Mononuclear cell (primary cell): ENCODE results near the gene CCNK. TPM values are rescaled to one million over a fixed set of nuclear protein-coding genes. Genes with fewer than 3 reads are reported as not detected.

Source experiments
- H3K27me3 ChIP-seq: 2 replicates; pipeline ENCODE4 v1.6.0; 2011; ENCODE audit warnings: low read length, control low read depth; ENCODE audit not compliant: insufficient read depth
- H3K4me1 ChIP-seq: 2 replicates; pipeline ENCODE4 v1.5.1; 2011; ENCODE audit warnings: mild to moderate bottlenecking, low read length, control low read depth; ENCODE audit not compliant: insufficient read depth
- H3K4me3 ChIP-seq: 2 replicates; pipeline ENCODE4 v1.5.1; 2011; ENCODE audit warnings: mild to moderate bottlenecking, low read length, moderate library complexity
- H3K9me3 ChIP-seq: 2 replicates; pipeline ENCODE4 v1.5.1; 2011; ENCODE audit warnings: low read depth, mild to moderate bottlenecking, control low read depth, low read length
- total RNA-seq: library from RNA; depleted of rRNA; stranded (reverse); fragments of >200 nt; gene quantifications from one replicate; pipeline ENCODE4 v1.2.3, GENCODE V29; 2012

The CCNK gene
- total RNA-seq, 1 donor = 131 TPM

DNA sequence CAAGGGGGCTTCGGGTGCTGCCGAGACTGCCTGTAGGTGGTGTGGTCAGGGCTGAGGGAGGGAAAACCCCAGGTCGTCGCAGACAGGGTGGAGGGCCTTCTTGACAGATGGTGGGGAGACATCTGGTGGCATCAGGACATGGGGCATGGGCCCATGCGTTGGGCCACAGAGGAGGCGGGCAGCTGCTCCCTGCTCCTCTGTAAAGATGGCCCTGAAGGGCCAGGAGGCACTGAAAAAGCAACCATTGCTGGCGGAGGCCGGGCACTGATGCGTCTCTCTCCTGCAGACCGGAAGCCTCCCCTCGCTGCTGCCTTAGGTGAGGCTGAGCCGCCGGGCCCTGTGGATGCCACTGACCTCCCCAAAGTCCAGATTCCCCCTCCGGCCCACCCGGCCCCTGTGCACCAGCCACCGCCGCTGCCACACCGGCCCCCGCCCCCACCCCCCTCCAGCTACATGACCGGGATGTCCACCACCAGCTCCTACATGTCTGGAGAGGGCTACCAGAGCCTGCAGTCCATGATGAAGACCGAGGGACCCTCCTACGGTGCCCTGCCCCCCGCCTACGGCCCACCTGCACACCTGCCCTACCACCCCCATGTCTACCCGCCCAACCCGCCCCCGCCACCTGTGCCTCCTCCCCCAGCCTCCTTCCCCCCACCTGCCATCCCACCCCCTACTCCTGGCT, 28.8 kb downstream of the CCNK start:
- H3K9me3 ChIP-seq = no peaks in the 10 kb centered on the region
- no peaks in the 10 kb centered on the region for H3K27me3 ChIP-seq
- H3K4me1 ChIP-seq = no peaks in the 10 kb centered on the region
- H3K4me3 ChIP-seq = no peak overlapping the region

DNA sequence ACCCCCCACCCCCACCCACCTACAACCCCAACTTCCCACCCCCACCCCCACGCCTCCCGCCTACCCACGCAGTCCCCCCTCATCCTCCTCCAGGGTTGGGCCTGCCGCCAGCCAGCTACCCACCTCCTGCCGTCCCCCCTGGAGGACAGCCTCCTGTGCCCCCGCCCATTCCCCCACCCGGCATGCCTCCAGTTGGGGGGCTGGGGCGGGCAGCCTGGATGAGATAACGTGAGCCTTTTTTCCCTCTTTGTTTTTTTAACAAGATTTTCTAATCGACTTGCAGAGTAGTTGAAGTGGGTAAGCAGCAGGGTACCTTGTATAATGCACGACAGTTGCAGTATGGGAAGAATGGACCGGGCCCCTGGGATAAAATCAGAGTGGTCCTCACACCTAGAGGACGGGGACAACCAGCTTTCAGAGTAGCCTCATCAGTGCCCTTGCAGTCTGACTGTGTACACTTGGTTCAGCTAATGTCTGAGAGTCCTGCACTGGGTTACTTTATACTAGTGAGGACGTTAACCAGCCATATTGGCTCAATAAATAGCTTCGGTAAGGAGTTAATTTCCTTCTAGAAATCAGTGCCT, 29.4 kb downstream of the CCNK start:
- Histone ChIP-seq H3K27me3 (no peaks in the 10 kb centered on the region), H3K4me1 (no peaks in the 10 kb centered on the region), H3K4me3 (no peak overlapping the region), H3K9me3 (no peaks in the 10 kb centered on the region)

DNA sequence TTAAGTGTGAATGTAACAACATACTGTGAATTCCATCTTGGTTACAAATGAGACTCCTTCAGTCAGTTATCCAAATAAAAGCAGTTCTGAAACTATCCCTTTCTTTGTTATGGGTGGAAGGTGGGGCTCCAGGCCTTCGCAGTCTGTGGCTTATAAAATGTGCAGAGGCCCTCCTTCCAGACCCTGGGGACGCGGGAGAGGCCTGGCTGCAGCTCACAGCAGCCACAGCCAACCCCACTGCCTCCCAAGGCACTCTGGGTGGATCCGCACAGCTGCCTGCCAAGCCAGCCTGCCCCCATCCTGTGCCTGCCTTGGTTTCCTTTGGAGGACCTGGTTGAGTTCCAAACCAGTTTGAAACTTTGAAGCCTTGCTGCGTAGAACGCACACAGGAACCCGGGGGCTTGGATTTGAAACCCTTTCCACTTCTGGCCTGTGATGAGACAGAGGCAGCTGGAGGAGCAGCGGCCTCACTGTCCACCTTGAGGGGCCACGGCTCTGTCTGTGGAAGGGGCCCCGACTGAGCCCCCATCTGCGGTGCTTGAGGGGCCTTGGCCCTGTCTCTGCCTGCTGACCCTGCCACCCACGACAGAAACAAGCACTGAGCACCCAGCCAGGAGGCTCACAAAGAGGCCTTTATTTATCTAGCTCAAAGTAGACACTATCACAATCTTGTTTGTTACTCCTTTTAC, 30.4 kb downstream of the CCNK start:
- Histone ChIP-seq H3K4me3 (no peak overlapping the region), H3K4me1 (no peaks in the 10 kb centered on the region), H3K27me3 (no peaks in the 10 kb centered on the region), H3K9me3 (no peaks in the 10 kb centered on the region)

DNA sequence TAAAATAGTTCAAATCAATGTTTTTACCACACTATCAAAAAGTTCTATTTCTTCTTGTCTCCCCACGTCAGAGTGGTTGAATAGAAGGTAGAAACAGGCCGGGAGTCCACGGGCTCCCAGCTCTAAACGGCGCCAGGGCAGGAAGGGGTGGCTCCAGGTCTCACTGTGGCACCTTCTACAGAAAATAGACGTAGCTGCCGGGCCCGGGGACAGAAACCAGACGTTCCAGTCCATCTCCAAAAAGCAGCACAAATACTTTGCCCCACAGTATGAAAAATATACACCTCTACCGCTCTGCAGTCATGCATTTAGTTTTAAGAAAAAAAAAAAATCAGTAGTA, 30.9 kb downstream of the CCNK start:
- no peaks in the 10 kb centered on the region for H3K4me1 ChIP-seq
- no peak overlapping the region for H3K4me3 ChIP-seq
- H3K27me3 ChIP-seq = no peaks in the 10 kb centered on the region
- H3K9me3 ChIP-seq = no peaks in the 10 kb centered on the region

DNA sequence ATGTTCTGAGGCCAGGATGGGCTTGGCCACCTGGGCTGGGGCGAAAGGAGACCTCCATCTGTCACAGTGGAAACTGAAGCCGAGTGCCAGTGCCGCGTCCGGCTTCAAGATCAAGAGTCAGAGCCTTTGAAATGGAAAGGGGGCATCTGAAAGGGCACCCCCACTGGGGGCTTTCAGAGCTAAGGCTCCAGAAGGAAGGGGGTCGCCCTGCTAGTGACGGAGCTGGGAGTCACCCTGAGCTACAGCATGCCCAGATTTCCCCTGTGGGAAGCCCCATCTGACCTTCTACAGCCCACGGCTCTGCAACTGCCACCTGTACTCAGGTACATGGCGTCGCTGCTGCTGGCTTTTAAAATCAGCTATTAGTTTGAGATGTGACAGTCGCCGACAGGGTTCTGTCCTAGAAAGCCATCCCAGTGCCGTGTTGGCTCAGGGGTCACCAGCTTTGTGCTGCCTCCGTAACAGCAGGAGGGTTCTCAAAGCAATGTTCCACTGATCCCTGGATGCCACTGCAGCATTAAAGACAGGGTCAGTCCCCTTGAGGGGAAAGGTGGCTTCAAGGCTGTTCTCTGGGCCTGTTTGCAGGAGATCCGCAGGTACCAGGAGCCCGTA, 31.5 kb downstream of the CCNK start:
- no peaks in the 10 kb centered on the region for H3K27me3 ChIP-seq
- H3K4me3 ChIP-seq = no peak overlapping the region
- H3K9me3 ChIP-seq = no peaks in the 10 kb centered on the region
- H3K4me1 ChIP-seq = no peaks in the 10 kb centered on the region

DNA sequence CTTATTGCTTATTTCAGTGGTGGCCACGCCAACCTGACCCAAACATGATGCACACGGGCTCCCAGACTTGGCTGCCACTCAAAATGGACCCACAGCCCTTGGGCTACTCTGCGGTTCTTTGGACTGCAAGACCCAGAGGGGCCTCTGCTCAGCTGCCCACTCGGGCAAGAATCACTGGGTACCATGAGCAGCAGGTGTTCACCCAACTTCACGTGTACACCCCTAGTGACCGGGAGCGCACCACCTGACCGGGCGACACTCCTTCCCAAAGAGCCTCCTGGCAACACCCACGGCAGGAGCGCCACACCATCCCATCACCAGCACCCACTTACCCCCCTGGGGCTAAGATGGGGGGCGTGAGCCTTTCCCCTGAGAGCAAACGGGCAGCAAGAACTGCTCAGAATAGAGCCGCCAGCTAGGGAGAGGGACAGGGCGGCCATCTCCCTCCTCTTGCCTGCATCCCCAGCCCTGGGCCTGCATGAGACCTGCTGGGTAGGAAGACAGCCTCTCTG, 32.0 kb downstream of the CCNK start:
- no peak overlapping the region for H3K4me3 ChIP-seq
- H3K4me1 ChIP-seq = no peaks in the 10 kb centered on the region
- H3K9me3 ChIP-seq = no peaks in the 10 kb centered on the region
- H3K27me3 ChIP-seq = no peaks in the 10 kb centered on the region

DNA sequence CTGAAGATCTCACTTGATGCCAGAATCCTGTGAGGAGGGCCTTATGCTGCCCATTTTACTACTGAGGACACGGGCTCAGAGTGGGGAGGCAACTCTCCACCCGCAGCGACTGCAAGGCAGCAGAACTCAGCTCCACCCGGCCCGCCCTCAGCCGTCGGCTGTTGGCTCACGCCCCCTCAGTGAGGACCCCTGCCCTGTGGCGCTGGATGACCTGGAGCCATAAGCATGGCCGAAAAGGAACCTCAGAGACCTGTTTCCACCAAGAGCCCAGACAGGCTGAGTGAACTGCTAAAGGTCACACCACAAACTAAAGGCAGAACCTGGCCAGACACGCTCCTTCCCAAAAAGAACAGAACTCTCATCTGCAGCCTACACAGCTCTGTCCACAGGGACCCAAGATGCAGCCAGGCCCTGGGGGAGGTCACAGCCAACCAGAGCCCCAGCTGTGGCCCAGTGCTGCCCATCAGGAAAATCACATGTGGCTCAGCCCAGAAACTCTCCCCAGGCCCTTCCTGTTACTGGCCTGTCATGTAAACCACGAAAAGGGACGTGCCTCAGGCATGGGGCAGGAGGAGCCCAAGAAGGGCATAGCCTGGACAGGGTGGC, 32.8 kb downstream of the CCNK start:
- H3K9me3 ChIP-seq = no peaks in the 10 kb centered on the region
- no peaks in the 10 kb centered on the region for H3K4me1 ChIP-seq
- no peak overlapping the region for H3K4me3 ChIP-seq
- no peaks in the 10 kb centered on the region for H3K27me3 ChIP-seq

DNA sequence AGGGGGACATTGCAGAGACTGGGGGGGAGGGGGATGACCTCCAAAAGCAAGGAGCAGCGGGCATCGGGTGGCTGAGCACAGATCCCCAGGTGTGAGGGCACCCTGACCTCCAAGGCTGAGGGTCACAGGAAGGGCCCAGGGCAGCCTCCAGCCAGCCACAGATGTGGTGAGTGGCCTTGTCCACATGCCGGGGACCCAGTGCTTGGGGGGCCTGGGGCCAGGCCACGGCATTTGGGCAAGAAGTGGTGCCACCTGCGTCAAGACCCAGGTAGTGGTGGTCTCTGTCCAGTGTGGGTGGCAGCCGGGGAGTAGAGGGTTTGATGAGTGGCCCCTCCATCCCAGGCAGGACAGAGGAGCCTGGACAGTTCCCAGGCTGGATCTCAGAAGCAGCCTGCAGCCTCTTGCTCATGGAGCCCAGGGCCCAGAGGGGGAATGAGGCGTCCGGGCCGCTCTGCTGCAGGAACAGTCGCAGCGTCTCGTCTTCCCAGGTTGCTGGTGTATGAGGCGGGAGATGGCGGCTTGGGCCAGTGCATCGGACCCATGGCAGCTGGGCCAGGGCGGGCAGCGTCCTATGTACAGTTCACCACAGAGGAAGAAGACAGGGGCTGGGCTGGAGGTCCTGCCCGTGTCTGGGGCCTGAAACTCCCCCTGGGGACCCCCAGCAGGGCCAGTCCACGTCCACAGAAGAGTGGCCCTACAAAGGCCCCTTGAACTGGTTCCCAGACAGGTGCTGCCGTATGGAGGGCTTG, 33.5 kb downstream of the CCNK start:
- Histone ChIP-seq H3K4me3 (no peak overlapping the region), H3K27me3 (no peaks in the 10 kb centered on the region)

DNA sequence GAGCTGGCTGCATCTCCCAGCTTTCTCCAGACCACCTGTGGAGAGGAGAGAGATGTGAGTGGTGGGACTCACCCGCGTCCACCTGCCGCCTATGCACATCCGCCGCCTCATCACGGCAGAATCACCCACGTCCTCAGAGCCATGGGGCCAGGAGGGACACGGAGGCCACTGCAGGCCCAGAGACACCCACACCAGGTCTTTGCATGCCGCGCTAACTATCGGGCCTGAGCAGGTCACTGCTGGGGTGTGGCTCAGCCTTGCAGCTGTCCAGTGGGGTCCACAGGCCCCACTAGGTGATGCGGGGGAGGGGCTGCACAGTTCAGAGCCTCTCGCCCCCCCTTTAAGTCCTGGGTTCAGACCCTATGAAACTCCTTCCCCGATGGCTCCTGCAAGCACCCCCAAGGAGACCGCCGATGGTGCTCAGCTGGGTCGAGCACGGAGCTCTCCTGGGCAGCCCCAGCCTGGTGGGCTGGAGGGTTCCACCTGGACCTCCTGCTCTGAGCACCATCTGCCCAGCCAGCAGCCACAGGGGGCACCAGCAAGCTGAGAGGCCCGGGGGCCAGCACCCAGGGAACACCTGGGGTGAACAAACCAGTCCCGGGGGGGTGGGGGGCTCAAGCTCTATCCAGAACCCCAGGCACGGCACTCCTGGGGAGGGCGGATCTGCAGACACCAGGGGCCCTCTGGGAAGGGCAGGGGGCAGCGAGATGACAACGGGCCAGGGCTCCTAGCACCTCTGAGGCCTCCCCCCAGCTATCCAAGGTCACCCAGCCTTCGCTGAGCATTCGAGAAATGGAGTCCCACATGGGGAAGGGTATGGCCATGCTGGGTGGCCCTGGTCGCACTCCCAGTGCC, 34.3 kb downstream of the CCNK start:
- Histone ChIP-seq H3K27me3 (no peaks in the 10 kb centered on the region), H3K9me3 (no peaks in the 10 kb centered on the region), H3K4me1 (no peaks in the 10 kb centered on the region), H3K4me3 (no peak overlapping the region)

More for the DNA sequence above, 33.5 kb downstream of the CCNK start:
- Histone ChIP-seq H3K4me1 (no peaks in the 10 kb centered on the region), H3K9me3 (no peaks in the 10 kb centered on the region)

DNA sequence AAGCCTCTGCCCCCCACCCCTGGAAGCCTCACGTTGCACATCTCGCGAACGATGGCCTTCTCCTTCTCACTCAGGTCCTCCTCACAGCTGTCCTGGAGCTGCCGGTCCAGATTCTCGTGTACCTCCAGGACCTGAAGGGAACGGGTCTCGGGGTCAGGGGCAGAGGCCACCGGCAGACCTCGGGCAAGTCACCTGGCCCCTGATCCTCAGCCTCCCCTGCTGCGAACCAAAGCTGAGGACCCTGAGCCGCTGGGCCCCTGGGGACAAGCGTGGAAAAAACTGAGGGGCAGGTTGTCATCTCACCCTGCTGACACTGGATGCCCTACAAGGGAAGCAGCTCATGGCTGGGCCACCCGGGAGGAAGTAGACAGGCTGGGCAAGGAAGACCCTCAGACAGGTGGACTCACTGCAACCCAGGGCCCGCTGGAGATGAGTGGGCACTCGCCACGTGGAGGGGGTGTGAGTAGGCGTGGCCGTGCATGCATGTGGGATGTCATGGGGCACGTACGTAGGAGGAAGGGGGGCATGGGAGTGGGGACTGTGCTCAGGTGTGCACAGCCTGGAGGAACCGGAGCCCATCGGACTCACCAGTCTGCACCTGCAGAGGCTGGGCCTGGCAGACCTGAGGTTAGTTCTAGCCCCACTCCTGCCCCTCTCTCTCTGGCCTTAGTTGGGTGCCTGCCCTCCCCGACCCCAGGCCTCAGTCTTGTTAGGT, 35.1 kb downstream of the CCNK start:
- Histone ChIP-seq H3K27me3 (no peaks in the 10 kb centered on the region), H3K4me1 (no peaks in the 10 kb centered on the region), H3K9me3 (no peaks in the 10 kb centered on the region), H3K4me3 (no peak overlapping the region)

DNA sequence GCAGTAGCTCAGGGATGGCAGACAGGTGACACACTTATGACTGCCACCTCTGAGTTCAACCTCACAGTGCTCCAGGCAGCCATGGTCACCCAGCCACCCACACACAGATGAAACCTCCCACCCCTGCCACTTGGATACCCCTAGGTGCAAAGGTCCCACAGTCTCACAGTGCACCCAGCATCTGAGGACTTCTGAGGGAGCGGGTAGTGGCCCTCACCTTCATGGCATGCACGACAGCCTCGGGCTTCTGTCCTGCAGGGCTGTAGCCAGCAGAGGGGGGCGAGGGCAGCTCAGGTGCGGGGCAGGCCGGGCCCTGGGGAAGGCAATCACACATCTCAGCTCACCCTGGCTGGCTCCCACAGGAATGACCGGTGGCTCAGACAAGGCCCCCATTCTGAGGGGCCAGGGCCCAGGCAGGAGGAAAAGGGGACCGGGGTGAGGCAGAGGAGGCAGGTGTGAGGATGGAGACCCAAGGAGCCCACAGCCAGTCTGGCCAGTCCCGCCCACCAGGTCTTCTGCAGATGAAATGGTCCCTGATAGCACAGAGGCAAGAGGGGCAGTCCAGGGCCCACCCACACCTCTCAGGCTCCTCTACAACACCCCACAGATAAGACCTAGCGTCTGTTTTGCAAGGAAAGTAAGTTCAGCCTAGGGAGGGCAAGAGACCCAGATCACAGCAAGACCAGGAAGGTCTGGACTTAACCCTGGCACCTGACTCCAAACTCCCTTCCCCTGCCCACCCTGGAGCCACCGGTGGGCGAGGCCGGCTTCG, 35.8 kb downstream of the CCNK start:
- Histone ChIP-seq H3K4me3 (no peak overlapping the region), H3K4me1 (no peaks in the 10 kb centered on the region), H3K27me3 (no peaks in the 10 kb centered on the region), H3K9me3 (no peaks in the 10 kb centered on the region)

DNA sequence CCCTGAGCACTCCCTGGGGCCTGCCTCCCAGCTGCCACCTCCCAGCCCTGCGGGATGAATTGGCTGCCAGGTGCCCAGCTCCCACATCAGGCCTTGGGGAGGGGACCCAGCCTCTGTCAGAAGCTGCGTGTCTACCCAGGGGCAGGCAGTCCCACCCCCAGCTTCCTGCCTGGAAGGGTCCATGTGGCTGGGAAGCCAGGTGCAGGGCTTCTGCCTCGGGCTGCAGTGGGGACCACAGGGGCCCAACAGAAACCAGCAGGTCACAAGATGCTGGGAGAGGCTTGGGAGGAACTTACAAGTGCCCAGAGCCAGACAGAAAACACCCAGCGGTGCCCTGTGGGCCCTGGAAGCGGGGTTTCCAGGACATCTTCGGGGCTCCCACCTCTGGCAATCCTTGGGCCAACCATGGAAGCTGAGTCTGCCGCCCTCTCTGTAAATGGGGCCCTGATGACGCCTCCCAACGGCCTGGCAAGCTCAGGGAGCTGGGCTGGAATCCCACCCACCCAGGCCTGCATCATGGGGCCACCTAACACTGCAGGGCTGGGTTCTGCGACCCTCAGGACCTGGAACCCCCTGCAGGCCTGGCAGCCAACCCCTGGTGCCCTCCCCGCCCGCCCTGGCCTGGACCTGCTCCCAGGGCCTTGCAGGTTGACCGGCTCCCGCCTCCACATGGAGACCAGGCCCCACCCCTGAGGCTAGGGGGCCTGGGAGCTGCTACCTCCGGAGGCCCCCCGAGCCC, 36.6 kb downstream of the CCNK start:
- H3K9me3 ChIP-seq = no peaks in the 10 kb centered on the region
- no peaks in the 10 kb centered on the region for H3K27me3 ChIP-seq
- H3K4me3 ChIP-seq = no peak overlapping the region
- H3K4me1 ChIP-seq = no peaks in the 10 kb centered on the region
